Endothelial cell of umbilical vein (primary cell): ENCODE data around the gene TM7SF2. TPM values are rescaled to one million over a fixed set of nuclear protein-coding genes. Genes with fewer than 3 reads are reported as not detected.
A peak's percentile ranks its signal among the peaks of the same experiment; 100 is the strongest.

ENCODE experiments used
- BruUV-seq: library from RNA; stranded (reverse); fragments of 400-500 nt; replicated peaks from 2 replicates; lab custom pipeline; 2021; lab: Mats Ljungman, UMichigan
- CTCF ChIA-PET: fragments of 300-600, 350-600 bp; sonication (Branson Sonifier 250); formaldehyde crosslinking; loops from one replicate; lab custom pipeline; 2021; ENCODE audit warnings: antibody characterized with exemption, inconsistent platforms; lab: Charles Lee
- POLR2A ChIA-PET: fragments of 300-600, 350-600 bp; sonication (Branson Sonifier 250); formaldehyde crosslinking; loops from one replicate; lab custom pipeline; 2021; ENCODE audit warnings: antibody characterized with exemption, inconsistent platforms; lab: Charles Lee
- DNase-seq: peaks from one replicate; pipeline ENCODE4 v3.0.0-alpha.2; 2011; ENCODE audit warnings: low read depth, low spot score
- FAIRE-seq: peaks from 2 replicates; lab custom pipeline; 2011; peaks lifted over from hg19 to GRCh38; lab: Jason Lieb, UNC
- H2AFZ ChIP-seq: 2 replicates; pipeline ENCODE4 v1.6.0; 2012; ENCODE audit warnings: low read depth, low read length, control low read depth, inconsistent platforms
- H3K27ac ChIP-seq: 2 replicates; pipeline ENCODE4 v1.5.1; 2011; ENCODE audit warnings: low read depth, mild to moderate bottlenecking, control low read depth, low read length, moderate library complexity; ENCODE audit not compliant: insufficient read depth
- H3K27me3 ChIP-seq, 2 experiments: 2 replicates each; pipeline versions ENCODE4 v1.6.0 to v1.6.1; 2011; ENCODE audit warnings: low read length in 2 of 2, mixed read lengths in 1 of 2; ENCODE audit not compliant: control insufficient read depth in 2 of 2, insufficient read depth in 2 of 2
- H3K36me3 ChIP-seq, 2 experiments: 2 replicates in 1 of 2; 3 replicates in 1 of 2; pipeline ENCODE4 v1.5.1; 2011; ENCODE audit warnings: low read length in 2 of 2, mild to moderate bottlenecking in 1 of 2, moderate library complexity in 1 of 2; ENCODE audit not compliant: control insufficient read depth in 2 of 2, insufficient read depth in 2 of 2; ENCODE audit errors: extremely low read depth in 1 of 2
- H3K4me1 ChIP-seq: 3 replicates; pipeline ENCODE4 v1.5.1; 2011; ENCODE audit warnings: mild to moderate bottlenecking, low read length; ENCODE audit not compliant: control insufficient read depth, insufficient read depth; ENCODE audit errors: extremely low read depth
- H3K4me2 ChIP-seq: 2 replicates; pipeline ENCODE4 v1.6.1; 2011; ENCODE audit warnings: low read length, control low read depth, mixed read lengths; ENCODE audit not compliant: insufficient read depth
- H3K4me3 ChIP-seq, 3 experiments: fragments of 200-600 bp in 1 of 3; sonication (generic), shearing (Covaris generic) in 1 of 3; replicated peaks in 1 of 3; 2 replicates each; pipeline ENCODE4 v1.5.1; 2011 to 2016; ENCODE audit warnings: control low read depth in 3 of 3, low read length in 3 of 3, mild to moderate bottlenecking in 2 of 3, inconsistent platforms in 1 of 3, low read depth in 1 of 3, moderate library complexity in 1 of 3; ENCODE audit not compliant: insufficient read depth in 1 of 3
- H3K79me2 ChIP-seq: 2 replicates; pipeline ENCODE4 v1.6.0; 2012; ENCODE audit warnings: low read length, inconsistent platforms; ENCODE audit not compliant: control insufficient read depth, insufficient read depth
- H3K9ac ChIP-seq: replicated peaks from 2 replicates; pipeline ENCODE3; 2011; ENCODE audit warnings: low read length, control low read depth; ENCODE audit not compliant: insufficient read depth; ENCODE audit errors: extremely low read depth
- H3K9me1 ChIP-seq: replicated peaks from 3 replicates; pipeline ENCODE4 v1.6.0; 2011; ENCODE audit warnings: mild to moderate bottlenecking, low read length; ENCODE audit not compliant: control insufficient read depth, insufficient read depth; ENCODE audit errors: extremely low read depth
- H3K9me3 ChIP-seq: replicated peaks from 2 replicates; pipeline ENCODE4 v1.5.1; 2012; ENCODE audit warnings: low read length, inconsistent platforms; ENCODE audit not compliant: control insufficient read depth, insufficient read depth
- H4K20me1 ChIP-seq: replicated peaks from 2 replicates; pipeline ENCODE3; 2011; ENCODE audit warnings: mild to moderate bottlenecking, low read length; ENCODE audit not compliant: control insufficient read depth, insufficient read depth; ENCODE audit errors: extremely low read depth
- CTCF ChIP-seq, 2 donors: IDR thresholded peaks; 1 replicate in 1 of 2; 2 replicates in 1 of 2; pipeline ENCODE4 v1.5.1; 2011; ENCODE audit warnings: low read length in 2 of 2, mild to moderate bottlenecking in 2 of 2, moderate library complexity in 2 of 2, control low read depth in 1 of 2, inconsistent platforms in 1 of 2, low read depth in 1 of 2; ENCODE audit not compliant: insufficient read depth in 1 of 2; ENCODE audit errors: extremely low read depth in 1 of 2
- EZH2 ChIP-seq: IDR thresholded peaks from 2 replicates; pipeline ENCODE4 v1.6.1; 2012; ENCODE audit warnings: borderline replicate concordance, low read depth, mild to moderate bottlenecking, moderate library complexity, low read length, inconsistent platforms; ENCODE audit not compliant: severe bottlenecking
- FOS ChIP-seq: IDR thresholded peaks from 2 replicates; pipeline ENCODE4 v1.6.1; 2011; ENCODE audit warnings: mild to moderate bottlenecking, low read length, moderate library complexity, borderline replicate concordance; ENCODE audit not compliant: insufficient read depth
- GATA2 ChIP-seq: IDR thresholded peaks from 2 replicates; pipeline ENCODE4 v1.7.0; 2011; ENCODE audit warnings: low read depth, mild to moderate bottlenecking, moderate library complexity, mixed read lengths, low read length; ENCODE audit not compliant: insufficient read length, insufficient read depth
- JUN ChIP-seq: IDR thresholded peaks from 2 replicates; pipeline ENCODE4 v1.6.1; 2011; ENCODE audit warnings: borderline replicate concordance, low read depth; ENCODE audit not compliant: insufficient read length, insufficient read depth
- MAX ChIP-seq: IDR thresholded peaks from 2 replicates; pipeline ENCODE4 v1.6.1; 2011; ENCODE audit not compliant: insufficient read depth, insufficient read length
- MYC ChIP-seq: IDR thresholded peaks from one replicate; pipeline ENCODE4 v1.6.1; 2011; ENCODE audit warnings: mild to moderate bottlenecking, low read depth, low read length
- POLR2A ChIP-seq: IDR thresholded peaks from 2 replicates; pipeline ENCODE4 v1.6.1; 2012; ENCODE audit warnings: low read depth, mild to moderate bottlenecking, control low read depth, low read length
- POLR2AphosphoS5 ChIP-seq: IDR thresholded peaks from 2 replicates; pipeline ENCODE4 v1.6.1; 2012; ENCODE audit warnings: low read depth, mild to moderate bottlenecking, control low read depth, low read length, moderate library complexity; ENCODE audit not compliant: insufficient read depth
- dilution Hi-C: fragments of 300-500 bp; cut with MboI; formaldehyde crosslinking; loops from one replicate; pipeline ENCODE4 v1.15.0; 2019; ENCODE audit warnings: low sequenced_read_pairs; ENCODE audit not compliant: extremely low pct_ligation_motif_present
- intact Hi-C: fragments of 100-400 bp; cut with micrococcal nuclease; formaldehyde crosslinking; loops from one replicate; pipeline ENCODE4 v1.10.0; 2022
- polyA plus RNA-seq, 4 experiments: library from polyadenylated mRNA; depleted of rRNA in 3 of 4; stranded (reverse) in 3 of 4; unstranded in 1 of 4; fragments of >200 nt; gene quantifications; 2 replicates each; pipeline versions ENCODE4 v1.2.1 to v1.2.3, GENCODE V29; 2011 to 2012; ENCODE audit warnings: missing spikeins in 1 of 4
- total RNA-seq: library from RNA; stranded (reverse); gene quantifications from 2 replicates; pipeline ENCODE4 v1.2.3, GENCODE V29; 2021

Gene TM7SF2
- total and polyA plus RNA-seq, 2 donors (not counting 3 experiments of a cell fraction or from before 2014, with no cell fraction given), result 11.6 to 47.1 TPM

GRCh38 chr11:65132988-65133700, 21.5 kb downstream of the TM7SF2 start:
- Histone ChIP-seq H3K4me2 (peak overlapping the region; percentile 62), H3K27ac (no peak overlapping the region), H3K9me1 (no peaks in the 10 kb centered on the region), H3K9ac (peak overlapping the region; percentile 92), H3K9me3 (no peaks in the 10 kb centered on the region), H3K36me3 (peaks cover 5 to 36% of the 10 kb centered on the region in 2 experiments), H3K27me3 (no peaks in the 10 kb centered on the region), H3K4me3 (peak overlapping the region; percentile 51 to 62 (median 52)), H3K79me2 (peaks cover 14% of the 10 kb centered on the region), H2AFZ (no peak overlapping the region), H4K20me1 (no peaks in the 10 kb centered on the region), H3K4me1 (peaks cover 12% of the 10 kb centered on the region)
- BruUV-seq, result no TSS peak
- DNase-seq (peak; percentile 19), FAIRE-seq (peak; percentile 26)
- ChIA-PET CTCF (interaction anchor here (4.0 kb wide), 1 partner anchor 48 kb away, joined by 27 read pairs; the partner anchor contains the start of gene CAPN1), POLR2A (no interaction called here)
- dilution Hi-C loops (no loop called here), intact Hi-C loops (no loop called here)
- TF ChIP-seq CTCF (IDR thresholded peaks at IDR 0.05; ENCODE audit: extremely low read depth in 1 of 2, insufficient read depth in 1 of 2, low read depth in 1 of 2, low read length in 2 of 2), result no peak
- TF ChIP-seq POLR2AphosphoS5, result no peak
- TF ChIP-seq POLR2A, result no peak
- no peak for TF ChIP-seq JUN
- no peak for TF ChIP-seq FOS
- no peak for TF ChIP-seq MYC
- TF ChIP-seq GATA2, result no peak
- no peak for TF ChIP-seq EZH2
- no peak for TF ChIP-seq MAX
